Caki2 (cell line): Measurements from ENCODE around the gene CALHM2. TPM values are rescaled to one million over a fixed set of nuclear protein-coding genes. Genes with fewer than 3 reads are reported as not detected.

Experiments
- DNase-seq: peaks from one replicate; pipeline ENCODE4 v3.0.0-alpha.2; 2015; ENCODE audit warnings: low read depth
- in situ Hi-C: cut with HindIII; loops from 2 replicates; pipeline ENCODE4 v1.10.0; 2016; ENCODE audit warnings: low sequenced_read_pairs, low pct_unique_long_range_greater_than_20kb, mixed read lengths
- total RNA-seq: library from RNA; depleted of rRNA; stranded (reverse); fragments of >200 nt; shearing (Covaris generic); gene quantifications from 2 replicates; pipeline ENCODE4 v1.2.3, GENCODE V29; 2014; ENCODE audit warnings: low replicate concordance

CALHM2 gene
- total RNA-seq, 1 experiment from 2014 or later: 2.9 TPM

GRCh38 chr10:103456074-103456660, 4.0 kb upstream of the CALHM2 start:
- in situ Hi-C loops: no loop called here
- no peak for DNase-seq

- in situ Hi-C loops: no loop called here
- no peak for DNase-seq
Observed at GRCh38 chr10:103455235-103455634, 3.1 kb upstream of the CALHM2 start.

- DNase-seq: no peak
- in situ Hi-C loops: no loop called here
Observed at GRCh38 chr10:103454026-103454425, 1.9 kb upstream of the CALHM2 start.

GRCh38 chr10:103452506-103453230, 498 bp upstream of the CALHM2 start:
- no peak for DNase-seq
- in situ Hi-C loops: no loop called here

GRCh38 chr10:103451091-103451813, 918 bp downstream of the CALHM2 start:
- no peak for DNase-seq
- in situ Hi-C loops: no loop called here

GRCh38 chr10:103450201-103450695, 1.9 kb downstream of the CALHM2 start:
- in situ Hi-C loops: no loop called here
- no peak for DNase-seq

- in situ Hi-C loops: no loop called here
- DNase-seq: no peak
Observed at GRCh38 chr10:103449208-103450144, 2.7 kb downstream of the CALHM2 start.

GRCh38 chr10:103448746-103449145, 3.4 kb downstream of the CALHM2 start:
- in situ Hi-C loops: no loop called here
- DNase-seq: no peak

- in situ Hi-C loops: no loop called here
Observed at GRCh38 chr10:103447187-103447586, 5.0 kb downstream of the CALHM2 start.

GRCh38 chr10:103445767-103446567, 6.2 kb downstream of the CALHM2 start:
- DNase-seq: no peak
- in situ Hi-C loops: no loop called here

More at GRCh38 chr10:103447187-103447586, 5.0 kb downstream of the CALHM2 start:
- no peak for DNase-seq

GRCh38 chr10:103445366-103445765, 6.8 kb downstream of the CALHM2 start:
- in situ Hi-C loops: no loop called here
- no peak for DNase-seq

GRCh38 chr10:103444478-103444877, 7.7 kb downstream of the CALHM2 start:
- no peak for DNase-seq
- in situ Hi-C loops: no loop called here

GRCh38 chr10:103443475-103444185, 8.5 kb downstream of the CALHM2 start:
- in situ Hi-C loops: no loop called here
- DNase-seq: no peak

- in situ Hi-C loops: no loop called here
- no peak for DNase-seq
Observed at GRCh38 chr10:103442031-103442461, 10.1 kb downstream of the CALHM2 start.

GRCh38 chr10:103441611-103442010, 10.6 kb downstream of the CALHM2 start:
- no peak for DNase-seq
- in situ Hi-C loops: no loop called here

- in situ Hi-C loops: no loop called here
Observed at GRCh38 chr10:103441206-103441605, 11.0 kb downstream of the CALHM2 start.

GRCh38 chr10:103440416-103440815, 11.8 kb downstream of the CALHM2 start:
- in situ Hi-C loops: no loop called here
- no peak for DNase-seq

More at GRCh38 chr10:103441206-103441605, 11.0 kb downstream of the CALHM2 start:
- no peak for DNase-seq
